Motor neuron (in vitro differentiated cells): Measurements from ENCODE around the gene KRTAP9-2. TPM values are rescaled to one million over a fixed set of nuclear protein-coding genes. Genes with fewer than 3 reads are reported as not detected.
"Not testable (repeated sequence)": the region's sequence is repeated elsewhere in the genome, so short reads cannot be mapped to it uniquely, and the experiment has no call there.

ENCODE experiments used
- ATAC-seq, 8 experiments: fragments of 200-7000 bp; cut with Tn5 transposase; replicated peaks in 6 of 8; 2 replicates each; pipeline ENCODE4 v1.8.0; 2021; ENCODE audit warnings: mild to moderate bottlenecking in 8 of 8, moderate library complexity in 8 of 8
- H3K27ac ChIP-seq, 2 donors: fragments of 250-450 bp; sonication (Bioruptor Pico); 2 replicates each; pipeline ENCODE4 v1.9.0; 2021; ENCODE audit warnings: antibody characterized with exemption in 2 of 2, mild to moderate bottlenecking in 2 of 2, moderate library complexity in 1 of 2
- H3K4me1 ChIP-seq, 2 donors: fragments of 250-450 bp; sonication (Bioruptor Pico); replicated peaks in 1 of 2; 2 replicates each; pipeline ENCODE4 v1.6.1; 2021; ENCODE audit warnings: antibody characterized with exemption in 2 of 2, mild to moderate bottlenecking in 2 of 2, moderate library complexity in 1 of 2
- H3K4me3 ChIP-seq, 5 donors: fragments of 250-450 bp; sonication (Bioruptor Pico); 2 replicates each; pipeline ENCODE4 v1.9.0; 2021; ENCODE audit warnings: antibody characterized with exemption in 5 of 5, mild to moderate bottlenecking in 5 of 5, moderate library complexity in 4 of 5
- WGBS, 10 experiments: fragments of 450-650 bp; shearing (Covaris generic); methylation state at CpG; one replicate each; pipeline ENCODE4 v1.0.0; 2022; 5-methylcytosine and 5-hydroxymethylcytosine counted together
- in situ Hi-C, 9 experiments: fragments of 400-800 bp; cut with MboI; loops; one replicate each; pipeline ENCODE4 v1.15.0; 2021; ENCODE audit warnings: low sequenced_read_pairs in 9 of 9, low pct_unique_long_range_greater_than_20kb in 2 of 9; ENCODE audit not compliant: unreplicated experiment in 9 of 9
- total RNA-seq, 8 experiments: library from RNA; unstranded; fragments of 300-600 nt; gene quantifications; 2 replicates each; pipeline versions ENCODE4 v1.2.3 to v1.2.4, GENCODE V29; 2022

The KRTAP9-2 gene
- total RNA-seq, 8 experiments from 2014 or later, result 0.85 TPM; not detected in 7

GRCh38 chr17:41251261-41251660 is 24.8 kb downstream of the KRTAP9-2 start:
- H3K27ac ChIP-seq, result no peak overlapping the region
- no peak overlapping the region for H3K4me3 ChIP-seq
- 33 to 88% (median 76%) methylated on average over 1 of the region's 1 CpG; no CpG with 5 or more reads in 6 of the 10 experiments for WGBS, 10 experiments
- no peak for ATAC-seq
- in situ Hi-C loops, result no loop called here
- H3K4me1 ChIP-seq, result no peaks in the 10 kb centered on the region

- no peak for ATAC-seq
- 0 to 40% methylated on average over 1 of the region's 1 CpG; no CpG with 5 or more reads in 8 of the 10 experiments for WGBS, 10 experiments
- H3K4me3 ChIP-seq, result no peak overlapping the region
- H3K4me1 ChIP-seq, result no peaks in the 10 kb centered on the region
- in situ Hi-C loops, result no loop called here
- no peak overlapping the region for H3K27ac ChIP-seq
Measured at GRCh38 chr17:41254861-41255260, 28.4 kb downstream of the KRTAP9-2 start.

GRCh38 chr17:41255381-41256290 is 29.2 kb downstream of the KRTAP9-2 start, which contains the start of gene KRTAP9-9:
Gene KRTAP9-9 (plus strand): TSS chr17:41255384.
- in situ Hi-C loops, result not testable (repeated sequence)

GRCh38 chr17:41256291-41256685 is 29.8 kb downstream of the KRTAP9-2 start:
- H3K4me1 ChIP-seq, result no peaks in the 10 kb centered on the region
- H3K27ac ChIP-seq, result no peak overlapping the region
- ATAC-seq, result no peak
- in situ Hi-C loops, result no loop called here
- 92 to 100% (median 100%) methylated on average over 1 of the region's 1 CpG; no CpG with 5 or more reads in 7 of the 10 experiments for WGBS, 10 experiments
- H3K4me3 ChIP-seq, result no peak overlapping the region

More at GRCh38 chr17:41255381-41256290, 29.2 kb downstream of the KRTAP9-2 start, which contains the start of gene KRTAP9-9:
- H3K4me3 ChIP-seq, ATAC-seq, H3K4me1 ChIP-seq, H3K27ac ChIP-seq: not testable (repeated sequence)
- 60 to 100% (median 72%) methylated on average over 1 to 4 of the region's 5 CpGs; no CpG with 5 or more reads in 6 of the 10 experiments for WGBS, 10 experiments

- in situ Hi-C loops, result no loop called here
- Histone ChIP-seq H3K4me3 (no peak overlapping the region), H3K4me1 (no peaks in the 10 kb centered on the region), H3K27ac (no peak overlapping the region)
- ATAC-seq, result no peak
Measured at GRCh38 chr17:41258406-41258805, 32.0 kb downstream of the KRTAP9-2 start.

- Histone ChIP-seq H3K4me1 (no peaks in the 10 kb centered on the region), H3K27ac (no peak overlapping the region), H3K4me3 (no peak overlapping the region)
- in situ Hi-C loops, result no loop called here
- ATAC-seq, result no peak
- WGBS, 10 experiments, result 29 to 100% (median 67%) methylated on average over 1 of the region's 2 CpGs; no CpG with 5 or more reads in 3 of the 10 experiments
Measured at GRCh38 chr17:41263212-41263611, 36.8 kb downstream of the KRTAP9-2 start.

GRCh38 chr17:41264599-41264998 is 38.2 kb downstream of the KRTAP9-2 start:
- WGBS, 10 experiments, result 52 to 100% (median 85%) methylated on average over 1 to 3 of the region's 3 CpGs; no CpG with 5 or more reads in 4 of the 10 experiments
- no peak for ATAC-seq
- in situ Hi-C loops, result no loop called here
- H3K27ac ChIP-seq, result no peak overlapping the region
- no peak overlapping the region for H3K4me3 ChIP-seq
- H3K4me1 ChIP-seq, result no peaks in the 10 kb centered on the region

GRCh38 chr17:41265078-41265477 is 38.6 kb downstream of the KRTAP9-2 start, which contains the start of gene KRTAP9-6:
Gene KRTAP9-6 (plus strand): TSS chr17:41265378. CDS start chr17:41265378, 0 bp downstream.
- WGBS, 10 experiments, result 20 to 83% (median 40%) methylated on average over 1 to 2 of the region's 2 CpGs; no CpG with 5 or more reads in 1 of the 10 experiments
- in situ Hi-C loops, result no loop called here
- ATAC-seq, result no peak
- H3K4me3 ChIP-seq, result no peak within 1 kb of the TSS
- H3K4me1 ChIP-seq, result no peaks in the 10 kb centered on the region
- no peak within 1 kb of the TSS for H3K27ac ChIP-seq

- in situ Hi-C loops, result no loop called here
Measured at GRCh38 chr17:41267711-41268110, 41.3 kb downstream of the KRTAP9-2 start.

GRCh38 chr17:41271323-41271722 is 44.9 kb downstream of the KRTAP9-2 start:
- H3K4me3 ChIP-seq, H3K4me1 ChIP-seq, H3K27ac ChIP-seq, ATAC-seq, in situ Hi-C loops: not testable (repeated sequence)
- no CpG with 5 or more reads among the region's 1 CpG for WGBS, 10 experiments

More at GRCh38 chr17:41267711-41268110, 41.3 kb downstream of the KRTAP9-2 start:
- H3K27ac ChIP-seq, result no peak overlapping the region
- H3K4me3 ChIP-seq, result no peak overlapping the region
- no peak for ATAC-seq
- no peaks in the 10 kb centered on the region for H3K4me1 ChIP-seq
- WGBS, 10 experiments, result 75 to 100% (median 79%) methylated on average over 1 to 3 of the region's 3 CpGs; no CpG with 5 or more reads in 7 of the 10 experiments

GRCh38 chr17:41271858-41272257 is 45.4 kb downstream of the KRTAP9-2 start:
- WGBS, 10 experiments, result 0 to 80% (median 38%) methylated on average over 1 of the region's 1 CpG; no CpG with 5 or more reads in 5 of the 10 experiments
- in situ Hi-C loops, result no loop called here
- no peaks in the 10 kb centered on the region for H3K4me1 ChIP-seq

GRCh38 chr17:41275648-41276190 is 49.3 kb downstream of the KRTAP9-2 start, which contains the start of gene KRTAP9-7:
Gene KRTAP9-7 (plus strand): TSS chr17:41275698. CDS start chr17:41275698, 0 bp downstream.
- H3K4me1 ChIP-seq, H3K4me3 ChIP-seq, in situ Hi-C loops, ATAC-seq, H3K27ac ChIP-seq: not testable (repeated sequence)
- WGBS, 10 experiments, result 100% methylated on average over 2 of the region's 3 CpGs; no CpG with 5 or more reads in 9 of the 10 experiments

More at GRCh38 chr17:41271858-41272257, 45.4 kb downstream of the KRTAP9-2 start:
- no peak overlapping the region for H3K4me3 ChIP-seq
- no peak overlapping the region for H3K27ac ChIP-seq
- ATAC-seq, result no peak
